ENCODE measurements around the gene C16orf78.

Gene C16orf78

GRCh38 chr16:49373504-49373903, at the start of gene C16orf78:
C16orf78 (plus strand) TSS chr16:49373804; CDS start chr16:49373940, 136 bp downstream.
- no peaks in the 10 kb centered on the region for H3K27me3 ChIP-seq (replicated peaks; ENCODE audit: control insufficient read depth, insufficient read depth, low read length)
- H3K4me3 ChIP-seq (replicated peaks; ENCODE audit: low read depth, low read length) = no peak within 1 kb of the TSS
- H3K36me3 ChIP-seq (ENCODE audit: control insufficient read depth, insufficient read depth, low read length) = no peaks in the 10 kb centered on the region
- no peak for DNase-seq (ENCODE audit: extremely low read depth, insufficient read length)
- no peak for TF ChIP-seq CTCF (IDR thresholded peaks at IDR 0.05; ENCODE audit: insufficient read depth, low read length, poor library complexity, severe bottlenecking)

GRCh38 chr16:49324703-49325102, 48.9 kb upstream of the C16orf78 start:
- Histone ChIP-seq H3K4me3 (replicated peaks; ENCODE audit: low read depth, low read length) (no peak overlapping the region), H3K27me3 (replicated peaks; ENCODE audit: control insufficient read depth, insufficient read depth, low read length) (no peaks in the 10 kb centered on the region)
- no peak for TF ChIP-seq CTCF (IDR thresholded peaks at IDR 0.05; ENCODE audit: insufficient read depth, low read length, poor library complexity, severe bottlenecking)

GRCh38 chr16:49327466-49327865, 46.1 kb upstream of the C16orf78 start:
- no peak for TF ChIP-seq CTCF (IDR thresholded peaks at IDR 0.05; ENCODE audit: insufficient read depth, low read length, poor library complexity, severe bottlenecking)
- Histone ChIP-seq H3K27me3 (replicated peaks; ENCODE audit: control insufficient read depth, insufficient read depth, low read length) (no peaks in the 10 kb centered on the region), H3K4me3 (replicated peaks; ENCODE audit: low read depth, low read length) (no peak overlapping the region), H3K36me3 (ENCODE audit: control insufficient read depth, insufficient read depth, low read length) (no peaks in the 10 kb centered on the region)
- DNase-seq (ENCODE audit: extremely low read depth, insufficient read length) = no peak

More at GRCh38 chr16:49324703-49325102, 48.9 kb upstream of the C16orf78 start:
- DNase-seq (ENCODE audit: extremely low read depth, insufficient read length) = no peak
- no peaks in the 10 kb centered on the region for H3K36me3 ChIP-seq (ENCODE audit: control insufficient read depth, insufficient read depth, low read length)

- DNase-seq (ENCODE audit: extremely low read depth, insufficient read length) = no peak
- no peaks in the 10 kb centered on the region; the same call in 1 of the 2 replicates for H3K27me3 ChIP-seq (replicated peaks; ENCODE audit: control insufficient read depth, insufficient read depth, low read length)
- H3K4me3 ChIP-seq (replicated peaks; ENCODE audit: low read depth, low read length) = no peak overlapping the region
- no peak for TF ChIP-seq CTCF (IDR thresholded peaks at IDR 0.05; ENCODE audit: insufficient read depth, low read length, poor library complexity, severe bottlenecking)
- no peaks in the 10 kb centered on the region for H3K36me3 ChIP-seq (ENCODE audit: control insufficient read depth, insufficient read depth, low read length)
These were observed 45.3 kb upstream of the C16orf78 start for GRCh38 chr16:49328325-49328724.

- Histone ChIP-seq H3K36me3 (ENCODE audit: control insufficient read depth, insufficient read depth, low read length) (no peaks in the 10 kb centered on the region), H3K27me3 (replicated peaks; ENCODE audit: control insufficient read depth, insufficient read depth, low read length) (no peaks in the 10 kb centered on the region; the same call in 1 of the 2 replicates), H3K4me3 (replicated peaks; ENCODE audit: low read depth, low read length) (no peak overlapping the region)
- DNase-seq (ENCODE audit: extremely low read depth, insufficient read length) = no peak
- no peak for TF ChIP-seq CTCF (IDR thresholded peaks at IDR 0.05; ENCODE audit: insufficient read depth, low read length, poor library complexity, severe bottlenecking)
These were observed 42.9 kb upstream of the C16orf78 start for GRCh38 chr16:49330562-49331201.

Data from GM06990 (cell line).